ENCODE results near the gene SUPT5H. TPM values are rescaled to one million over a fixed set of nuclear protein-coding genes. Genes with fewer than 3 reads are reported as not detected.

The SUPT5H gene
- total RNA-seq, 4 donors from 2014 or later, result 87.6 to 101 (median 91.5) TPM

- no peak for DNase-seq (ENCODE audit: extremely low spot score)
- Histone ChIP-seq H3K4me3 (no peak overlapping the region), H3K27me3 (peaks cover 0 to 100% (median 61%) of the 10 kb centered on the region in 4 donors), H3K36me3 (no peaks in the 10 kb centered on the region), H3K9me3 (peaks cover 0 to 3% (median 0%) of the 10 kb centered on the region in 4 donors), H3K27ac (replicated peaks in 1 of 4) (no peak overlapping the region), H3K4me1 (peaks cover 19 to 31% (median 27%) of the 10 kb centered on the region in 4 donors)
- WGBS, result 75% methylated on average over 5 of the region's 5 CpGs
- TF ChIP-seq, protein P1, sequence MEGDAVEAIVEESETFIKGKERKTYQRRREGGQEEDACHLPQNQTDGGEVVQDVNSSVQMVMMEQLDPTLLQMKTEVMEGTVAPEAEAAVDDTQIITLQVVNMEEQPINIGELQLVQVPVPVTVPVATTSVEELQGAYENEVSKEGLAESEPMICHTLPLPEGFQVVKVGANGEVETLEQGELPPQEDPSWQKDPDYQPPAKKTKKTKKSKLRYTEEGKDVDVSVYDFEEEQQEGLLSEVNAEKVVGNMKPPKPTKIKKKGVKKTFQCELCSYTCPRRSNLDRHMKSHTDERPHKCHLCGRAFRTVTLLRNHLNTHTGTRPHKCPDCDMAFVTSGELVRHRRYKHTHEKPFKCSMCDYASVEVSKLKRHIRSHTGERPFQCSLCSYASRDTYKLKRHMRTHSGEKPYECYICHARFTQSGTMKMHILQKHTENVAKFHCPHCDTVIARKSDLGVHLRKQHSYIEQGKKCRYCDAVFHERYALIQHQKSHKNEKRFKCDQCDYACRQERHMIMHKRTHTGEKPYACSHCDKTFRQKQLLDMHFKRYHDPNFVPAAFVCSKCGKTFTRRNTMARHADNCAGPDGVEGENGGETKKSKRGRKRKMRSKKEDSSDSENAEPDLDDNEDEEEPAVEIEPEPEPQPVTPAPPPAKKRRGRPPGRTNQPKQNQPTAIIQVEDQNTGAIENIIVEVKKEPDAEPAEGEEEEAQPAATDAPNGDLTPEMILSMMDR (IDR thresholded peaks at IDR 0.05), result no peak
- intact Hi-C loops (cut with DNase I), result no loop called here
Observed at GRCh38 chr19:39501340-39501739, 56.0 kb downstream of the SUPT5H start.

DNA sequence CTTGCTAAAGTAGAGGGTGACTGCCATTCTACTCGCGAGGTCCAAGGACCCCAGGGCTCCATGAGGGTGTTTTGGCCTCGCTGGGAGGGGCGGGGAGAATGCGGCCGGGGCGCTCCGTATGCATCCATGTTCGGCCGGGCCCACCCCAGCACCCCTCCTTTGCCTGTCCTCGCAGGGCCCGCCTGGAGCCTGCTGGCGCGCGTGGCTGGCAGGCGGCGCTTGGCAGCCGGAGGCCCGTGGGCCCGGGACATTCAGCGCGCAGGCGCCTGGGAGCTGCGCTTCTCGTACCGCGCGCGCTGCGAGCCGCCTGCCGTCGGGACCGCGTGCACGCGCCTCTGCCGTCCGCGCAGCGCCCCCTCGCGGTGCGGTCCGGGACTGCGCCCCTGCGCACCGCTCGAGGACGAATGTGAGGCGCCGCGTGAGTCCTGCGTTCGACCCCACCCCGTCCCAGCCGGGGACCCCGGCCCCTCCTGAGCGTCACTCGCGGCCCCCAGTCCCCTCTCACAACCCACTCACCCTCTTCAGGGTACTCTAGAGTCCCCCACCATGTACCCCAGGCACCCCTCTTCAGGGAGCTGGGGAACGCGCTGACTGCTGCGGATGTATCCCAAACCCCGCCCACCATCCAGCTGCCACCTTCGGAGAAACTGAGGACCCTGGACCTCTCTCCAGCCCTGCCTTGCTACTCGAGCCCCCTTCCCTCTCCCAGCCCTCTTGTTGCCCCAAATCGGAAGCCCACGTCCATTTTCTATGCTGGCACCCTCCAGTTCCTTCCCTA, 57.4 kb downstream of the SUPT5H start:
- H3K27me3 ChIP-seq, result peaks cover 0 to 100% (median 68%) of the 10 kb centered on the region in 4 donors
- intact Hi-C loops (cut with DNase I), result no loop called here
- H3K27ac ChIP-seq (replicated peaks in 1 of 4), result no peak overlapping the region
- H3K36me3 ChIP-seq, result no peaks in the 10 kb centered on the region
- WGBS, result 60% methylated on average over 10 of the region's 69 CpGs
- TF ChIP-seq, protein P1 (IDR thresholded peaks at IDR 0.05), result peak; percentile 67 to 85 (median 73)
- no peak for TF ChIP-seq POLR2AphosphoS5 (IDR thresholded peaks at IDR 0.05)
- peak overlapping the region in 2 of 4 donors; percentile 16 to 22 for H3K4me3 ChIP-seq
- H3K4me1 ChIP-seq, result peaks cover 21 to 42% (median 34%) of the 10 kb centered on the region in 4 donors
- no peak for DNase-seq (ENCODE audit: extremely low spot score)
- peaks cover 0 to 3% (median 0%) of the 10 kb centered on the region in 4 donors for H3K9me3 ChIP-seq

- peaks cover 0 to 3% (median 0%) of the 10 kb centered on the region in 4 donors for H3K9me3 ChIP-seq
- intact Hi-C loops (cut with DNase I), result no loop called here
- TF ChIP-seq POLR2A (IDR thresholded peaks at IDR 0.05; ENCODE audit: low read depth), result no peak
- TF ChIP-seq, protein P1 (IDR thresholded peaks at IDR 0.05), result no peak
- peak overlapping the region; percentile 43 to 53 (median 44) for H3K4me3 ChIP-seq
- no peak for DNase-seq (ENCODE audit: extremely low spot score)
- 50% methylated on average over 7 of the region's 7 CpGs for WGBS
- H3K27me3 ChIP-seq, result peaks cover 0 to 100% (median 56%) of the 10 kb centered on the region in 4 donors
- H3K27ac ChIP-seq (replicated peaks in 1 of 4), result no peak overlapping the region
- peaks cover 5 to 26% (median 18%) of the 10 kb centered on the region in 4 donors for H3K4me1 ChIP-seq
- no peaks in the 10 kb centered on the region for H3K36me3 ChIP-seq
Observed at GRCh38 chr19:39506598-39506943, 61.2 kb downstream of the SUPT5H start.

DNA sequence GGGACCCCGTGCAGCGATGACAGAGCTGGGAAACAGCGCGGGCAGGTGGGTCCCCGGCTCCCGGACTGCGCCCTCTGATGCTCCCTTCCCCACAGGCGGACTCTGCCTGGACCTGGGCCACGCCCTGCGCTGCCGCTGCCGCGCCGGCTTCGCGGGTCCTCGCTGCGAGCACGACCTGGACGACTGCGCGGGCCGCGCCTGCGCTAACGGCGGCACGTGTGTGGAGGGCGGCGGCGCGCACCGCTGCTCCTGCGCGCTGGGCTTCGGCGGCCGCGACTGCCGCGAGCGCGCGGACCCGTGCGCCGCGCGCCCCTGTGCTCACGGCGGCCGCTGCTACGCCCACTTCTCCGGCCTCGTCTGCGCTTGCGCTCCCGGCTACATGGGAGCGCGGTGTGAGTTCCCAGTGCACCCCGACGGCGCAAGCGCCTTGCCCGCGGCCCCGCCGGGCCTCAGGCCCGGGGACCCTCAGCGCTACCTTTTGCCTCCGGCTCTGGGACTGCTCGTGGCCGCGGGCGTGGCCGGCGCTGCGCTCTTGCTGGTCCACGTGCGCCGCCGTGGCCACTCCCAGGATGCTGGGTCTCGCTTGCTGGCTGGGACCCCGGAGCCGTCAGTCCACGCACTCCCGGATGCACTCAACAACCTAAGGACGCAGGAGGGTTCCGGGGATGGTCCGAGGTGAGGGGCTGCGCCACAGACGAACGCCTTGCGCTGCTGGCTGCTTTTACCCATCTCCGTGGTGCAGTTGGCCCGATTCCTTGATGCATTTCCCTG, 61.7 kb downstream of the SUPT5H start:
- no peaks in the 10 kb centered on the region for H3K36me3 ChIP-seq
- peaks cover 0 to 100% (median 57%) of the 10 kb centered on the region in 4 donors for H3K27me3 ChIP-seq
- H3K4me1 ChIP-seq, result peaks cover 5 to 26% (median 18%) of the 10 kb centered on the region in 4 donors
- no peak for TF ChIP-seq EP300 (IDR thresholded peaks at IDR 0.05)
- TF ChIP-seq, protein P1 (IDR thresholded peaks at IDR 0.05), result no peak
- TF ChIP-seq POLR2AphosphoS5 (IDR thresholded peaks at IDR 0.05), result no peak
- no peak for TF ChIP-seq POLR2A (IDR thresholded peaks at IDR 0.05; ENCODE audit: low read depth)
- DNase-seq (ENCODE audit: extremely low spot score), result no peak
- peak overlapping the region; percentile 43 to 53 (median 44) for H3K4me3 ChIP-seq
- H3K9me3 ChIP-seq, result peaks cover 0 to 3% (median 0%) of the 10 kb centered on the region in 4 donors
- intact Hi-C loops (cut with DNase I), result no loop called here
- 10% methylated on average over 20 of the region's 96 CpGs for WGBS
- H3K27ac ChIP-seq (replicated peaks in 1 of 4), result no peak overlapping the region
